K562 (cell line): Measurements from ENCODE around the gene MAP7D1. TPM values are rescaled to one million over a fixed set of nuclear protein-coding genes. Genes with fewer than 3 reads are reported as not detected.

Experiments
- ATAC-seq: fragments of 200-7000 bp; cut with Tn5 transposase; 3 replicates; pipeline ENCODE4 v1.9.1; 2020; ENCODE audit warnings: moderate library complexity
- BruUV-seq: library from RNA; stranded (reverse); fragments of 400-500 nt; replicated peaks from 2 replicates; lab custom pipeline; 2021; lab: Mats Ljungman, UMichigan
- CTCF ChIA-PET: fragments of 300-600 bp; formaldehyde crosslinking; extraction: SDS; loops from one replicate; lab custom pipeline; 2021; ENCODE audit warnings: low intra/inter-chr PET ratio; lab: Yijun Ruan, JAX
- POLR2A ChIA-PET: fragments of 300-600, 350-650 bp; sonication (Branson Sonifier 250); formaldehyde crosslinking; extraction: SDS; loops from one replicate; lab custom pipeline; 2021; ENCODE audit warnings: antibody characterized with exemption, inconsistent platforms; lab: Yijun Ruan, JAX
- DNase-seq, 4 experiments: peaks; one replicate each; pipeline versions ENCODE4 v3.0.0 to v3.0.0-alpha.2; 2011 to 2018; ENCODE audit warnings: low spot score in 3 of 4, mixed read lengths in 3 of 4; ENCODE audit errors: extremely low read depth in 1 of 4
- FAIRE-seq: peaks from 2 replicates; lab custom pipeline; 2011; peaks lifted over from hg19 to GRCh38; lab: Jason Lieb, UNC
- H2AFZ ChIP-seq: 2 replicates; pipeline ENCODE4 v1.6.0; 2011; ENCODE audit warnings: low read depth, low read length, control low read depth, inconsistent platforms
- H3K27ac ChIP-seq: fragments of 200-600 bp; 3 replicates; pipeline ENCODE4 v1.8.0; 2011; ENCODE audit warnings: low read depth, mild to moderate bottlenecking, control low read depth, inconsistent platforms, low read length, moderate library complexity, mixed read lengths; ENCODE audit errors: extremely low read depth
- H3K27me3 ChIP-seq, 2 experiments: fragments of 300-600 bp in 1 of 2; 2 replicates in 1 of 2; 3 replicates in 1 of 2; pipeline versions ENCODE4 v1.6.0 to v1.8.0; 2011; ENCODE audit warnings: inconsistent platforms in 2 of 2, low read length in 2 of 2, mild to moderate bottlenecking in 1 of 2, mixed read lengths in 1 of 2, moderate library complexity in 1 of 2; ENCODE audit not compliant: control insufficient read depth in 2 of 2, insufficient read depth in 2 of 2
- H3K36me3 ChIP-seq: fragments of 300-600 bp; 3 replicates; pipeline ENCODE4 v1.8.0; 2011; ENCODE audit warnings: mild to moderate bottlenecking, low read length, inconsistent platforms; ENCODE audit not compliant: control insufficient read depth, insufficient read depth
- H3K4me1 ChIP-seq, 2 experiments: fragments of 200-600 bp in 1 of 2; replicated peaks in 1 of 2; 2 replicates in 1 of 2; 3 replicates in 1 of 2; pipeline versions ENCODE4 v1.5.1 to v1.8.0; 2011; ENCODE audit warnings: inconsistent platforms in 2 of 2, low read length in 2 of 2, mild to moderate bottlenecking in 1 of 2, mixed read lengths in 1 of 2, moderate library complexity in 1 of 2; ENCODE audit not compliant: control insufficient read depth in 2 of 2, insufficient read depth in 2 of 2
- H3K4me2 ChIP-seq: 2 replicates; pipeline ENCODE4 v1.6.1; 2011; ENCODE audit warnings: low read length, control low read depth, inconsistent platforms, mixed read lengths; ENCODE audit not compliant: insufficient read depth
- H3K4me3 ChIP-seq: fragments of 200-600 bp; sonication (generic), shearing (Covaris generic); 2 replicates; pipeline ENCODE4 v1.5.1; 2016; ENCODE audit warnings: control low read depth, inconsistent platforms
- H3K79me2 ChIP-seq: fragments of 200-600 bp; 3 replicates; pipeline ENCODE4 v1.8.0; 2011; ENCODE audit warnings: low read length, inconsistent platforms; ENCODE audit not compliant: control insufficient read depth, insufficient read depth
- H3K9ac ChIP-seq, 2 experiments: 2 replicates each; pipeline versions ENCODE4 v1.6.0 to v1.6.1; 2011; ENCODE audit warnings: low read depth in 2 of 2, low read length in 2 of 2, control low read depth in 1 of 2, inconsistent platforms in 1 of 2, mild to moderate bottlenecking in 1 of 2, mixed read lengths in 1 of 2; ENCODE audit not compliant: insufficient read depth in 1 of 2
- H3K9me1 ChIP-seq: one replicate; pipeline ENCODE4 v1.6.0; 2011; ENCODE audit warnings: inconsistent platforms, mild to moderate bottlenecking, low read length, moderate library complexity; ENCODE audit not compliant: control insufficient read depth, insufficient read depth
- H3K9me3 ChIP-seq: replicated peaks from 2 replicates; pipeline ENCODE4 v1.5.1; 2011; ENCODE audit warnings: low read depth, low read length, inconsistent platforms; ENCODE audit not compliant: control insufficient read depth, insufficient read depth
- H4K20me1 ChIP-seq: replicated peaks from 2 replicates; pipeline ENCODE4 v1.6.1; 2011; ENCODE audit warnings: low read length, inconsistent platforms, mixed read lengths; ENCODE audit not compliant: control insufficient read depth, insufficient read depth
- CCAR2 ChIP-seq: fragments of 200-400 bp; formaldehyde crosslinking; IDR thresholded peaks from 2 replicates; pipeline ENCODE4 v1.6.1; 2017; ENCODE audit warnings: mild to moderate bottlenecking, low read depth, low read length
- GABPA ChIP-seq: fragments of 200-800 bp; sonication (Bioruptor generic); conservative IDR thresholded peaks from 2 replicates; pipeline ENCODE4 v1.6.1; 2016; ENCODE audit warnings: low read depth, missing genetic modification characterization, missing compliant biosample characterization
- GATAD2A ChIP-seq: fragments of 450-650 bp; IDR thresholded peaks from 2 replicates; pipeline ENCODE4 v1.6.1; 2017
- HDGF ChIP-seq: fragments of 450-650 bp; IDR thresholded peaks from 2 replicates; pipeline ENCODE4 v1.6.1; 2016
- MAFF ChIP-seq: IDR thresholded peaks from 2 replicates; pipeline ENCODE4 v1.6.1; 2012; ENCODE audit warnings: low read length, improper control_type of control experiment
- MCM5 ChIP-seq: fragments of 450-650 bp; IDR thresholded peaks from 2 replicates; pipeline ENCODE4 v1.6.1; 2016; ENCODE audit warnings: low read depth
- MTF1 ChIP-seq: fragments of 250-450 bp; sonication (Bioruptor Pico); IDR thresholded peaks from 2 replicates; pipeline ENCODE4 v1.9.0; 2021; ENCODE audit warnings: moderate library complexity, mild to moderate bottlenecking, inconsistent platforms, borderline replicate concordance
- POLR3A ChIP-seq: IDR thresholded peaks from 2 replicates; pipeline ENCODE4 v1.6.1; 2011; ENCODE audit warnings: borderline replicate concordance, mild to moderate bottlenecking, moderate library complexity; ENCODE audit not compliant: insufficient read length, insufficient read depth; ENCODE audit errors: extremely low read depth
- RUNX1 ChIP-seq: sonication (generic); IDR thresholded peaks from 2 replicates; pipeline ENCODE4 v1.6.1; 2016; ENCODE audit warnings: antibody characterized with exemption, low read depth
- THAP7 ChIP-seq: fragments of 250-450 bp; sonication (Bioruptor Pico); IDR thresholded peaks from 2 replicates; pipeline ENCODE4 v1.5.0; 2021
- ZBTB33 ChIP-seq: sonication (generic); formaldehyde crosslinking; IDR thresholded peaks from 2 replicates; pipeline ENCODE4 v1.8.1; 2023; ENCODE audit warnings: mild to moderate bottlenecking, missing genetic modification reagents
- ZBTB7A ChIP-seq: IDR thresholded peaks from 2 replicates; pipeline ENCODE4 v1.6.1; 2011; ENCODE audit warnings: low read depth, mild to moderate bottlenecking, low read length, moderate library complexity, borderline replicate concordance; ENCODE audit not compliant: control insufficient read depth
- ZNF384 ChIP-seq: IDR thresholded peaks from 2 replicates; pipeline ENCODE4 v1.6.1; 2012; ENCODE audit warnings: low read depth, low read length, improper control_type of control experiment
- WGBS: fragments of 100-300 bp; shearing (Covaris generic); methylation state at CpG from one replicate; pipeline ENCODE4 v1.1.6; 2016; ENCODE audit warnings: low coverage, mixed read lengths; ENCODE audit not compliant: insufficient coverage; ENCODE audit errors: missing lambda C conversion rate; 5-methylcytosine and 5-hydroxymethylcytosine counted together
- in situ Hi-C: fragments of 300-500 bp; cut with MboI; formaldehyde crosslinking; loops from 4 replicates; pipeline ENCODE4 v1.15.0; 2018; ENCODE audit warnings: inconsistent platforms, mixed read lengths
- intact Hi-C: fragments of 100-400 bp; cut with micrococcal nuclease; formaldehyde crosslinking; loops from 2 replicates; pipeline ENCODE4 v1.14.2; 2022
- polyA plus RNA-seq, 8 experiments: library from polyadenylated mRNA; depleted of rRNA in 4 of 8; stranded (reverse) in 5 of 8; unstranded in 3 of 8; fragments of >200 nt; fragmentation: Nextera tagmentation in 2 of 8; fragmentation: Illumina TruSeq in 1 of 8; extraction: Ambion mirVana in 2 of 8; extraction: Trizol in 1 of 8; gene quantifications; 2 replicates each; pipeline versions ENCODE4 v1.2.1 to v1.2.3, GENCODE V29; 2011 to 2014; ENCODE audit warnings: inconsistent platforms in 1 of 8, missing spikeins in 1 of 8
- total RNA-seq, 7 experiments: library from RNA; depleted of rRNA in 6 of 7; stranded (reverse); fragments of >200 nt in 6 of 7; fragmentation: Illumina TruSeq in 2 of 7; extraction: Trizol in 2 of 7; gene quantifications; 2 replicates each; pipeline versions ENCODE4 v1.2.1 to v1.2.3, GENCODE V29; 2011 to 2021; ENCODE audit warnings: low replicate concordance in 1 of 7
- TF ChIP-seq, protein P1 (sequence below), 2 experiments: fragments of 450-650 bp in 1 of 2; sonication (generic) in 1 of 2; formaldehyde crosslinking in 1 of 2; IDR thresholded peaks in 1 of 2; conservative IDR thresholded peaks in 1 of 2; 2 replicates each; pipeline versions ENCODE4 v1.6.1 to v1.8.1; 2016 to 2023; ENCODE audit warnings: mild to moderate bottlenecking in 2 of 2, moderate library complexity in 2 of 2, inconsistent platforms in 1 of 2, missing genetic modification reagents in 1 of 2

Gene MAP7D1
- total and polyA plus RNA-seq, 9 of the 15 experiments (the other 6 are each of a cell fraction or from before 2014, with no cell fraction given), result 3.6 to 108 (median 34.5) TPM

- ATAC-seq, result peak; percentile 26; the same call in 2 of the 3 replicates
- H3K9me1 ChIP-seq, result no peaks in the 10 kb centered on the region
- intact Hi-C loops (no loop called here), in situ Hi-C loops (no loop called here)
- CTCF ChIA-PET, result no interaction called here
- TF ChIP-seq MCM5 (no peak), THAP7 (no peak), MTF1 (no peak), ZNF384 (no peak), ZBTB33 (CRISPR knock-in tag) (peak; percentile 97), GABPA (tag) (no peak), RUNX1 (no peak), CCAR2 (no peak), ZBTB7A (peak; percentile 15; the same call in 1 of the 2 replicates), GATAD2A (no peak), POLR3A (no peak), HDGF (no peak), MAFF (no peak)
- TF ChIP-seq, protein P1, sequence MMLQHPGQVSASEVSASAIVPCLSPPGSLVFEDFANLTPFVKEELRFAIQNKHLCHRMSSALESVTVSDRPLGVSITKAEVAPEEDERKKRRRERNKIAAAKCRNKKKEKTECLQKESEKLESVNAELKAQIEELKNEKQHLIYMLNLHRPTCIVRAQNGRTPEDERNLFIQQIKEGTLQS (IDR thresholded peaks at IDR 0.05), result peak; percentile 51
- TF ChIP-seq, protein P1 (CRISPR knock-in tag; conservative IDR thresholded peaks at IDR 0.05), result no peak
- H3K9ac ChIP-seq, result peak overlapping the region in 1 of 2 experiments; percentile 83; a peak in 2 of 4 replicates
- POLR2A ChIA-PET, result interaction anchor here (0.6 to 1.4 kb wide), 5 partner anchors 10 to 305 kb away, joined by 3 to 5 read pairs (median 3); partner anchors contain the start of gene THRAP3
- no peak for FAIRE-seq
- H4K20me1 ChIP-seq, result no peaks in the 10 kb centered on the region; the same call in none of the 2 replicates
- H3K4me2 ChIP-seq, result no peak overlapping the region
- no peak overlapping the region for H3K4me3 ChIP-seq
- H3K36me3 ChIP-seq, result no peaks in the 10 kb centered on the region
- no peaks in the 10 kb centered on the region for H3K27me3 ChIP-seq
- BruUV-seq, result no TSS peak
- no peak overlapping the region for H3K27ac ChIP-seq
- WGBS, result 67% methylated on average over 18 of the region's 18 CpGs
- no peaks in the 10 kb centered on the region for H3K79me2 ChIP-seq
- peak overlapping the region; percentile 5; the same call in 1 of the 2 replicates for H2AFZ ChIP-seq
- peak in 2 of 4 experiments; percentile 39 for DNase-seq
- H3K9me3 ChIP-seq, result no peaks in the 10 kb centered on the region
- peaks cover 0 to 24% of the 10 kb centered on the region in 2 experiments; a peak in 3 of 5 replicates for H3K4me1 ChIP-seq
These were observed 40.7 kb upstream of the MAP7D1 start for GRCh38 chr1:36115200-36115669.
